ENCODE measurements around the gene C2CD4A.
A peak's percentile ranks its signal among the peaks of the same experiment; 100 is the strongest.

C2CD4A gene

GRCh38 chr15:62060113-62060895 lies 6.5 kb upstream of the C2CD4A start, which contains the start of gene VPS13C:
TSS of gene VPS13C (minus strand) at chr15:62060447. CDS start at chr15:62060374, 73 bp downstream.
- DNase-seq, result peak; percentile 50

- no peak for DNase-seq
These were observed 5.9 kb upstream of the C2CD4A start for GRCh38 chr15:62060896-62061280.

GRCh38 chr15:62063825-62064635 lies 2.7 kb upstream of the C2CD4A start:
- no peak for DNase-seq

GRCh38 chr15:62067448-62068044 lies 769 bp downstream of the C2CD4A start:
- DNase-seq, result no peak

GRCh38 chr15:62068071-62068809 lies 1.5 kb downstream of the C2CD4A start:
- no peak for DNase-seq

GRCh38 chr15:62068810-62069167 lies 2.0 kb downstream of the C2CD4A start:
- DNase-seq, result no peak

- DNase-seq, result no peak
These were observed 2.8 kb downstream of the C2CD4A start for GRCh38 chr15:62069551-62069950.

- DNase-seq, result no peak
These were observed 5.0 kb downstream of the C2CD4A start for GRCh38 chr15:62071711-62072308.

- DNase-seq, result peak; percentile 37
These were observed 9.0 kb downstream of the C2CD4A start for GRCh38 chr15:62075595-62076277.

GRCh38 chr15:62079594-62079993 lies 12.8 kb downstream of the C2CD4A start:
- no peak for DNase-seq

GRCh38 chr15:62083194-62084154 lies 16.7 kb downstream of the C2CD4A start:
- DNase-seq, result no peak

GRCh38 chr15:62085740-62086139 lies 19.0 kb downstream of the C2CD4A start:
- no peak for DNase-seq

GRCh38 chr15:62087671-62088352 lies 21.0 kb downstream of the C2CD4A start:
- DNase-seq, result no peak

GRCh38 chr15:62088353-62088693 lies 21.5 kb downstream of the C2CD4A start:
- DNase-seq, result no peak

- peak; percentile 13 for DNase-seq
These were observed 22.8 kb downstream of the C2CD4A start for GRCh38 chr15:62089616-62090015.

- no peak for DNase-seq
These were observed 24.2 kb downstream of the C2CD4A start for GRCh38 chr15:62090988-62091387.

GRCh38 chr15:62093809-62094208 lies 27.0 kb downstream of the C2CD4A start:
- no peak for DNase-seq

GRCh38 chr15:62094388-62094787 lies 27.6 kb downstream of the C2CD4A start:
- no peak for DNase-seq

GRCh38 chr15:62099094-62099601 lies 32.4 kb downstream of the C2CD4A start:
- DNase-seq, result no peak

GRCh38 chr15:62103431-62103830 lies 36.7 kb downstream of the C2CD4A start:
- DNase-seq, result no peak
